ENCODE results near the gene CLDN20. TPM values are rescaled to one million over a fixed set of nuclear protein-coding genes. Genes with fewer than 3 reads are reported as not detected.

CLDN20 gene
- total and polyA plus RNA-seq, 2 of the 8 experiments (the other 6 are each of a cell fraction or from before 2014, with no cell fraction given) = not detected

- TF ChIP-seq CHD7 (IDR thresholded peaks at IDR 0.05; ENCODE audit: insufficient replicate concordance, low read length) (no peak), NRF1 (IDR thresholded peaks at IDR 0.05; ENCODE audit: low read depth, low read length) (no peak), FOSL1 (IDR thresholded peaks at IDR 0.05; ENCODE audit: insufficient read depth, low read depth, low read length) (no peak), RAD21 (IDR thresholded peaks at IDR 0.05 in 1 of 2, conservative IDR thresholded peaks at IDR 0.05 in 1 of 2; ENCODE audit: low read depth in 2 of 2, low read length in 2 of 2) (no peak), SIX5 (IDR thresholded peaks at IDR 0.05; ENCODE audit: low read depth, low read length) (no peak)
Observed at GRCh38 chr6:155221086-155221485, 42.7 kb upstream of the CLDN20 start (continued).

Data from H1 (cell line).